Memory B cell (primary cell): ENCODE measurements around the gene AK2.

ENCODE experiments used
- ATAC-seq: fragments of 150-1000 bp; cut with Tn5 transposase; 2 replicates; pipeline ENCODE4 v1.10.0; 2021; ENCODE audit warnings: low read depth, mild to moderate bottlenecking, moderate library complexity
- DNase-seq, 2 donors: peaks; one replicate each; pipeline ENCODE4 v3.0.0; 2022; ENCODE audit warnings: low spot score in 2 of 2
- H3K27ac Mint-ChIP-seq: one replicate; pipeline ENCODE4 v1.8.0; 2022; ENCODE audit warnings: mild to moderate bottlenecking, moderate library complexity, mixed read lengths
- H3K27me3 Mint-ChIP-seq: one replicate; pipeline ENCODE4 v1.8.0; 2022; ENCODE audit warnings: mixed read lengths
- H3K36me3 Mint-ChIP-seq: one replicate; pipeline ENCODE4 v1.8.0; 2022; ENCODE audit warnings: mild to moderate bottlenecking, mixed read lengths
- H3K4me1 Mint-ChIP-seq: one replicate; pipeline ENCODE4 v1.8.0; 2022; ENCODE audit warnings: mixed read lengths
- H3K4me3 Mint-ChIP-seq: one replicate; pipeline ENCODE4 v1.8.0; 2022; ENCODE audit warnings: mild to moderate bottlenecking, moderate library complexity, mixed read lengths
- H3K9me3 Mint-ChIP-seq: one replicate; pipeline ENCODE4 v1.8.0; 2022; ENCODE audit warnings: mixed read lengths

AK2 gene

DNA sequence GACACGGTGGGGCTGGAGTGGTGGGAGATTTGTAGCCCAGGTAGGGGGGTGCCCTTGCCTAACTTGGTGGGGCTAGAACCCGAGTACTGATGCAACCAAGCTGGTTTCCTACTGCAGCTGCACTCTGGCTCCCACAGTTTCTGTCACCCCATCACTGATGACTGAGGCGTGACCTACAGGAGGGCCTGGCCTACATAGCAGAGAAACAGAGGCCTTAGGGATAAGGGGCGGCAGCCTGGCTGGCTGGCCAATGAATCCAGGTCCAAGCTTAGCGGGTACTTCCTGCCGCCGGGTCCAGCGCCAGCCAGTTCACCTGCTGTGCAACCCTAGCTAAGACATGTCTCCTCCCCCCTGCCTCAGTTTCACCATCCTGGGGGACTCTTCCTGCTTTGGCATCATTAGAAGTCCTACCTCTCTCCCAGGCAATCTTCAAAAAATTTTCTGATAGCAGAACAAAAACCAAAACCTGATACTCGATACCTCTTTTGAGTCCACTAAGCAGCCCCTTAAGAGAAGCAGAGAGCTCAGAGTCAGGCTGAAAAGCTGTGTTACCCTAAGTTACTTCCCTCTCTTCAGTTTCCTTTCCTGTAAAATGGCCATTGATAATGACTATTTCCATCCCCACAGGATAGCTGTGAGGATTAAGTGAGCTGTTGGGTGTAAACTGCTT lies 44.7 kb downstream of the AK2 start:
- Mint-ChIP-seq H3K4me3 (peak overlapping the region; percentile 60), H3K27ac (peak overlapping the region; percentile 74), H3K36me3 (no peaks in the 10 kb centered on the region), H3K9me3 (no peaks in the 10 kb centered on the region), H3K4me1 (peaks cover 41% of the 10 kb centered on the region), H3K27me3 (no peaks in the 10 kb centered on the region)
- ATAC-seq (peak; percentile 41), DNase-seq (no peak)

DNA sequence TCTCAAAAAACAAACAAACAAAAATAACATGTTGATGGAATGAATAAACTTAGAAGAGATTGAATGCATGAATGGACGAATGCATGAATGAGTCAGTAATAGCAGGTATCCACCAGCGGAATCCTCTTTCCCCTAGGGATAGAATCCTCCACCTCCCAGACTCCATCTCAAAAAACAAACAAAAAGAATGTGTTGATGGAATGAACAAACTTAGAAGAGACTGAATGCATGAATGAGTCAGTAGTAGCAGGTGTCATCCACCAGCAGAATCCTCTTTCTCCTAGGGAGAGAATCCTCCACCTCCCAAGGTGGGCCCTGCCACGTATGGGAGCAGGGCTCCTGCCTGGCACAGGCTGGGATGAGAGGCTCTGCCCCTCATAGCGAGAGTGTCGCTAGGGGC lies 45.3 kb downstream of the AK2 start:
- DNase-seq (no peak), ATAC-seq (no peak)
- peak overlapping the region; percentile 74 for H3K27ac Mint-ChIP-seq
- H3K4me1 Mint-ChIP-seq, result peaks cover 41% of the 10 kb centered on the region
- no peaks in the 10 kb centered on the region for H3K9me3 Mint-ChIP-seq
- no peaks in the 10 kb centered on the region for H3K27me3 Mint-ChIP-seq
- H3K4me3 Mint-ChIP-seq, result peak overlapping the region; percentile 58
- no peaks in the 10 kb centered on the region for H3K36me3 Mint-ChIP-seq

DNA sequence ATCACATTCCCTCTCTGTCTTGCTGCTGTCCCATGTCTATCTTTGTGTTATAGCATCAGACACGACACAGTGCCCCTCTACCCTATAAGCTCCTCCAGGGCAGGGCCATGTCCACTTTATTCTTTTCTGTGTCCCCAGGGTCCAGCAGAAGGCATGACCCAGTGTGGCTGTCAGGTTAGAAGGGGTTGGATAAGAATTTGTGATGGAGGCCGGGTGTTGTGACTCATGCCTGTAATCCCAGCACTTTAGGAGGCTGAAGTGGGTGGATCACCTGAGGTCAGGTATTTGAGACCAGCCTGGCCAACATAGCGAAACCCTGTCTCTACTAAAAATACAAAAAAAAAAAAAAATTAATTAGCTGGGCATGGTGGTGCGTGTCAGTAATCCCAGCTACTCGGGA lies 45.8 kb downstream of the AK2 start:
- H3K4me3 Mint-ChIP-seq, result peak overlapping the region; percentile 58
- DNase-seq, result no peak
- no peaks in the 10 kb centered on the region for H3K27me3 Mint-ChIP-seq
- H3K4me1 Mint-ChIP-seq, result peaks cover 41% of the 10 kb centered on the region
- H3K36me3 Mint-ChIP-seq, result no peaks in the 10 kb centered on the region
- H3K9me3 Mint-ChIP-seq, result no peaks in the 10 kb centered on the region
- H3K27ac Mint-ChIP-seq, result peak overlapping the region; percentile 74
- no peak for ATAC-seq

DNA sequence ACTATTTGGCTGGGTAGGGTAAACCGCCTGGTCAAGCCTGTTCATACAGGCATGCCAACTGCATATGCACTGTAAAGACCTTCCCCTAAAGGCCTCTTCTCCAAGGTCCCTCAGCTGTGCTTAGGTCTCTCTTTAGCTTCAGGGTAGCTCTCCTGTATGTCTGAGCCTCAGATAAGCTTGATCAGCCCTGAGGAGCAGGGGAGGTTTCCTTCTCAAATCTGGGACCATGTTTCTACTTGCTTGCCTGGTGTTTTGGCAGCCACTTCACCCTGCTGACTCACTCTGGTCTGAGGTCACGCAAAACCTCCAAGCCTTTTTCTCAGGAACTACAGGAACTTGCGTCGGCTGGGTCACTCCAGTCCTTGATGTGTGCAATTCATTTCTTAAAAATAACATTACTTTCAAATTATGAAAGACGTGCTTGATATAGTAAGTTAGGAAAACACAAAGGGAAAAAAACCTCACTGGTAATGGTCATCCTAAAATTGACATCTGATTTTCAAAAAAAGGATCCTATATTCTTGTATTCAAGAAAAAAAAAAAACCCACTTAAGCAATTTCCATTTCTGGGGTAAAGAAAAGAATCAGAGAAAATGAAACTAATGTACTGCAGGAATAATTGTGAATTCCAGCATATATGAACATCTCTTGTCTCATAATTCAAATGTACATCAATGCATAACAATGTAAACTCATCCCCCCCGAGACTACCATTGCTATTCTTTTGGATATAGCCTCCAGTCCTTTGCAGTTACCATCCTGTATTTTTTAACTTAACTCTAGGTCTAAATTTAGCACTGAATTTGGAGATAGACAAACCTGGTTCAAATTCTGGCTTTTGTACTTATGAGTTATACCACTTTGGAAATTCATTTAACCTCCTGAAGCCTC lies 47.3 kb downstream of the AK2 start:
- no peaks in the 10 kb centered on the region for H3K9me3 Mint-ChIP-seq
- peaks cover 41% of the 10 kb centered on the region for H3K4me1 Mint-ChIP-seq
- H3K4me3 Mint-ChIP-seq, result no peak overlapping the region
- ATAC-seq, result no peak
- H3K27me3 Mint-ChIP-seq, result no peaks in the 10 kb centered on the region
- DNase-seq, result no peak
- H3K36me3 Mint-ChIP-seq, result no peaks in the 10 kb centered on the region
- H3K27ac Mint-ChIP-seq, result peak overlapping the region; percentile 74

DNA sequence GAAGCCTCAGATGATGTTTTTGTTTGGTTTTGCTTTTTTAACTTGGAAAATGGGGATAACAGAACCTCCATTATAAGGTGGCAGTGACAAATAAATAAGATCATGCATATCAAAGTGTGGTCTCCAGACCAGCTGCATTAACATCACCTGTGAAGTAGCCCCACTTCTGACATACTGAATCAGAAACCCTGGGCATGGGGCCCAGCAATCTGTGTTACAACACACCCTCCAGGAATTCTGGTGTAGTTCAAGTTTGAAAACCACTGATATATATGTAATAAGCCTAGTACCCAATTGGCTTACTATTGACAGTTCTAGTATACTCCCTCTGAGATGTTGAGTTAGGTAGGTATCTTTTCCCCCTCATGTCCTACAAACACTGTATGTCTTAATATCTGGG lies 48.0 kb downstream of the AK2 start:
- no peak overlapping the region for H3K27ac Mint-ChIP-seq

DNA sequence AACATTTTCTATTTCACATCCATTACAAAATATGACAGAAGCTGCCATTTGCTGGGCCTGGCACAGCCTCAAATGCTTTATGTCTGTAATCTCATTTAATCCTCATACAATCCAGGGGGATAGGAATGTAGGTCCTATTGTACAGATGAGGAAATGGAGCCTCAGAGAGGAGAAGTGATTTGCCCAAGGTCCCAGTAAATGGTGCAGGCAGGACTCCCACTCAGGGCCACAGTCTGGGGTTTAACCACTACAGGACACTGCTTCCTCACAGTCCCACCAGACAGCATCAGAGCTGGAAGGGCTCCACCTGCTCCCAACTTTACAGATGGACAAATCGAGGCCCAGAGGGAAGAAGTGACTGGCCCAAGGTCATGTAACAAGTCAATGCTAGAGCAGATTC lies 51.5 kb downstream of the AK2 start:
- Mint-ChIP-seq H3K27ac (no peak overlapping the region), H3K27me3 (no peaks in the 10 kb centered on the region), H3K9me3 (no peaks in the 10 kb centered on the region), H3K36me3 (no peaks in the 10 kb centered on the region), H3K4me1 (peaks cover 35% of the 10 kb centered on the region), H3K4me3 (no peak overlapping the region)
- DNase-seq (no peak), ATAC-seq (no peak)

More for the DNA sequence above, 48.0 kb downstream of the AK2 start:
- Mint-ChIP-seq H3K36me3 (no peaks in the 10 kb centered on the region), H3K4me3 (no peak overlapping the region), H3K4me1 (peaks cover 42% of the 10 kb centered on the region), H3K9me3 (no peaks in the 10 kb centered on the region), H3K27me3 (no peaks in the 10 kb centered on the region)
- ATAC-seq (no peak), DNase-seq (no peak)

DNA sequence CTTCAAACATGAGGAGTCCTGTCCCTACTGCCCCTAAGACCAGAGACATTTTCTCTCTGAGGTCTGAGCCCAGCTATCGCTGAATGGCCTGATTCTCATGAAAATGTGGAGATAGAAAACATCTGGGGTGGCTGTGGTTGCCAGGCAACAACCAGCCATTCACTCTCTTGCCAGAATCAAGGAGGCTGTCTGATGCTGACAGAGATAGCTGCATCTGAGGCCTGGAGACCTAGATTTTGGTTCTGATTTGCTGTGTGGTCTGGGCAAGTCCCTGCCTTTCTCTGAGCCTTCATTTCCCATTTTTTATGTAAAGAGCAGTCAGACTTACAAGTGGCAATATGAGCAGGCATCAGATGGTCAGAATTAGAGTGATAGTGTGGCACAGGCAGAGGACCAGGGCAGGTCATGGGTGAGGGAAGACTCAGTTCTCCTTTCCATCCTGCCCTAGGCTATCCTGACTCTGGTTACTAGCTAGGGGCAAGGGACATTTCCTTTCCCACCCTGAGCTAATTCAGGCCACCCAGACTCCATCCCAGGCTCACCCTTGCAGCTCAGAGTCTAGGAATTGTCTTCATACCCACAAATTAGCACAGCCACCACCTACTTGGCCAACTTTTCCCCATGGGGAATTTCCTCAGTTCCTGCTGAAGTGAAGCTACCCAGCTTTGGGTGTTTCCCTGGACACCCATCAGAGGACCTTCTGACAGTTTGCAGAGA lies 52.1 kb downstream of the AK2 start:
- ATAC-seq, result no peak
- Mint-ChIP-seq H3K27ac (no peak overlapping the region), H3K4me1 (peaks cover 37% of the 10 kb centered on the region), H3K27me3 (no peaks in the 10 kb centered on the region), H3K9me3 (no peaks in the 10 kb centered on the region), H3K4me3 (no peak overlapping the region), H3K36me3 (no peaks in the 10 kb centered on the region)
- DNase-seq, result no peak

DNA sequence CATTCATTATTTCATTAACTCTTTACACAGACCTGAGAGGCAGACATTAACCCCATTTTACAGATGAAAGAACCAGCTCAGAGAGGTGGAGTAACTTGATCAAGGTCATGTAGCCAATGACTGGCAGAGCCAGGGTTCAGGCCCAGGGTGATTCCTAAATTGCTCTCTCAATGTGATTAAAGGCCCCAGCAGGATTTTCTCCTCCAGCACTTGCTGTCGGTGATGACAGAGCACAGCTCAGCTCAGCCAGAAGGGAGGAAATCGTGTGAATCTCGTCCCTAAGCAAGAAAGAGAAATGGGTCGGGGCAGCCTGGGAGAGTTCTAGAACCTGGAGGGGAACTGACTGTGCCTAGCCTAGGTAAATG lies 52.6 kb downstream of the AK2 start:
- no peaks in the 10 kb centered on the region for H3K27me3 Mint-ChIP-seq
- H3K36me3 Mint-ChIP-seq, result no peaks in the 10 kb centered on the region
- no peak overlapping the region for H3K27ac Mint-ChIP-seq
- no peak overlapping the region for H3K4me3 Mint-ChIP-seq
- H3K9me3 Mint-ChIP-seq, result no peaks in the 10 kb centered on the region
- H3K4me1 Mint-ChIP-seq, result peaks cover 38% of the 10 kb centered on the region
- DNase-seq (no peak), ATAC-seq (no peak)

DNA sequence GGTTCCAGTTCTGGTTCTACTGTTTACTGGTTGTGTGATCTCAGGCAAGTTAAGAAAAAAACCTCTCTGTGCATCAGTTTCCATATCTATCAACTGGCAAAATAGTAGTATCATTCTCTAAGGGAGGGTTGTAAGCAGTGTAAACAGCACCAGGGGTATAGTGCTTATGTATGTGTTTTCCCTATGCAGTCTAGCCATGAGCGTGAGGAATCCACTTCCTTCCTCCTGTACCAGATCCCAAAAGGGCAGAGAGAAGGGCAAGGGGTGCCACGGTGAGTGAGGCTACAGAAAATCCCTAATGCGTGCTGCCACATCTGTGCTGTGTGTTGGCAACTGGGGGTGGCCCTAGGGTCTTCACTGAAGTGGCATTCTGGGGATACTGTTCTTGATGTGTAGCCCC lies 53.7 kb downstream of the AK2 start:
- peaks cover 35% of the 10 kb centered on the region for H3K4me1 Mint-ChIP-seq
- no peaks in the 10 kb centered on the region for H3K36me3 Mint-ChIP-seq
- ATAC-seq (no peak), DNase-seq (no peak)
- H3K9me3 Mint-ChIP-seq, result no peaks in the 10 kb centered on the region
- H3K4me3 Mint-ChIP-seq, result no peak overlapping the region
- peak overlapping the region; percentile 63 for H3K27ac Mint-ChIP-seq
- H3K27me3 Mint-ChIP-seq, result no peaks in the 10 kb centered on the region

DNA sequence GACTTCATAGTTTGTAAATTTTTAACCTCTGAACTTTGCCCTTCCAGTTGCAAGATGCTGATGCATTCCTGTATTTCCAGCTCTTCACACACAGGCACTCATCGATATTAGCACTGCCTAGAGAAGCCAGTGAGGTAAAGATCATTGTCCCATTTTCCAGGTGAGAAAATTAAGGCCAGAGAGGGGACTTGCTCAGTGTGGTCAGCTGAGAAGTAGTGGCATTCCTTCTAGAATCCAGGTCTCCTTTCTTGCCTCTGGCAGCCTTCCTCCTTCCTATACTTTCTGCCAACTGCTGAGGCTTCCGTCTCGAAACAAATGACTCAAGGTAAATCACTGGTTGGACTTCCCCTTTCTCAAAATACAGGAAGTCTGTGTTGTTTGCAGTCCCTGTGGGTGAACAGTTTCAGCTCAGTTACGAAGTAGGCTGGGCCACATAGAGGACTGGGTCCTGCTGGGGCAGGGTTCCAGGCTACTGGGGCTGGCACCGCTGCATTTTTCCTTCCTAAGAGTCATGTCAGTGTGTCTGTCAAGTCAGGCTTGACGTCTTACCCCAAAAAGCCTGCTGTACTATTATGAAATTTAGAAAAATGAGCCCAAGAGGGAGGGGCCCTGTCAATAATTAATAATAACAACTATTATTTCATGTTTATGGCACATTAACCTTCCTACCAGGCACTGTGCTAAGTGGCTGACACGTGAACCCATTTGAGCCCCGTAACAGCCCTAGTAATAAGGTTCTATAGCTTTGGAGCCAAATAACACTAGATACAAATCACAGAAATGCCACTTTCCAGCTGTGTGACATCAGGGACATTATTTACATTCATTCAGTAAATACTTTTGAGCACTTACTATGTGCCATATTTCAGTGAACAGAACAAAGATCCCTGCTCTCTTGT lies 55.4 kb downstream of the AK2 start:
- peak overlapping the region; percentile 43 for H3K4me3 Mint-ChIP-seq
- no peaks in the 10 kb centered on the region for H3K27me3 Mint-ChIP-seq
- H3K27ac Mint-ChIP-seq, result peak overlapping the region; percentile 89
- no peaks in the 10 kb centered on the region for H3K9me3 Mint-ChIP-seq
- ATAC-seq, result peak; percentile 98
- peak; percentile 50 to 64 for DNase-seq
- H3K4me1 Mint-ChIP-seq, result peaks cover 39% of the 10 kb centered on the region
- H3K36me3 Mint-ChIP-seq, result no peaks in the 10 kb centered on the region

DNA sequence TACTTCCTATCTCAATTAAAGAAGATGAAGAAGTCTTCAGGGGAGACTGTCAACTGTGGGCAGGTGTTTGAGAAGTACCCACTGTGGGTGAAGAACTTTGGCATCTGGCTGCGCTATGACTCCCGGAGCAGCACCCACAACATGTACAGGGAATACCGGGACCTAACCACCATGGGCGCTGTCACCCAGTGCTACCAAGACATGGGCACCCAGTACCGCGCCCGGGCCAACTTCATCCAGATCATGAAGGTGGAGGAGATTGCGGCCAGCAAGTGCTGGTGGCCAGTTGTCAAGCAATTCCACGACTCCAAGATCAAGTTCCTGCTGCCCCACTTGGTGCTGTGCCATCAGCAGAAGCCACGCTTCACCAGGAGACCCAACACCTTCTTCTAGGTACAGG lies 56.6 kb downstream of the AK2 start:
- H3K27ac Mint-ChIP-seq, result peak overlapping the region; percentile 89
- H3K4me3 Mint-ChIP-seq, result no peak overlapping the region
- H3K36me3 Mint-ChIP-seq, result peaks cover 2% of the 10 kb centered on the region
- no peak for ATAC-seq
- no peaks in the 10 kb centered on the region for H3K9me3 Mint-ChIP-seq
- no peak for DNase-seq
- no peaks in the 10 kb centered on the region for H3K27me3 Mint-ChIP-seq
- peaks cover 39% of the 10 kb centered on the region for H3K4me1 Mint-ChIP-seq

DNA sequence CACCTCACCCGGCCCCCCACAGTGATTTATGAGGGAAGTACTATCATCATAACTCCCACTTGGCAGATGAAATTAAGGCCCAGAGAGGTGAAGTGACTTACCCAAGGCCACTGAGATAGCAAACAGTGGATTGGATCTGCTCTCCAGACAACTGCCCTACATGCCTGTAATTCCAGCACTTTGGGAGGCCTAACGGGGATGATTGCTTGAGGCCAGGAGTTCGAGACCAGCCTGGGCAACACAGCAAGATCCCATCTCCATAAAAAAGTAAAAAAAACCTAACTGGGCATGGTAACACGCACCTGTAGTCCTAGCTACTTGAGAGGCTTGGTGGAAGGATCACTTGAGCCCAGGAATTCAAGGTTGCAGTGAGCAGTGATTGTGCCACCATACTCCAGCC lies 57.8 kb downstream of the AK2 start:
- Mint-ChIP-seq H3K36me3 (peaks cover 2% of the 10 kb centered on the region), H3K27ac (no peak overlapping the region), H3K4me3 (no peak overlapping the region), H3K27me3 (no peaks in the 10 kb centered on the region), H3K4me1 (peaks cover 33% of the 10 kb centered on the region), H3K9me3 (no peaks in the 10 kb centered on the region)
- ATAC-seq (no peak), DNase-seq (no peak)

DNA sequence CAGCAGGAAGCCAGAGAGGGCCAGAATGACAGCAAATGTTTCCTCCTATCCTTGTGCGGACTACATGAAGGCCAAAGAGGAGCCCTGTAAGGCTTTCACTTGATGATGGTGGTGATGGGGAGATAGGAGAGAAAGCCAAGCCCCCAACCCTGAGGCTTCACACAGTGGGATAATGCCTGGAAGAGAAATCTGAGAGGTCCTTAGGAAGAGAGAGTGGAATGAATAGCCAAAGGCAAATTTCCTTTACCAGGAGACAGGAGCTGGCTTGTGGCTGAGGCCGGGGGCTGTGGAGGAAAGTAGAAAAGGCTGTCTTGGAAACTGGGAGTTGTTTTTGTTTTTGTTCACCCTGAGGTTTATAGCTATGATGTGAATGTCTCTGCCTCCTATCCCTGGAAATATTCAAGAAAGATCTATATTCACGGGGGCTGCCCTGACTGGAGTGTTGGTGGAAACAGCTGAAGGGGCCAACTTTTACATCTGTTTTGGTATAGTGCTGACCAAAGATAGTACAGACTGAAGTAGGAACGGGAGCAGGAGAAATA lies 59.1 kb downstream of the AK2 start:
- Mint-ChIP-seq H3K27ac (no peak overlapping the region), H3K9me3 (no peaks in the 10 kb centered on the region), H3K36me3 (peaks cover 2% of the 10 kb centered on the region), H3K27me3 (no peaks in the 10 kb centered on the region), H3K4me3 (no peak overlapping the region), H3K4me1 (peaks cover 29% of the 10 kb centered on the region)
- ATAC-seq (no peak), DNase-seq (no peak)
